GM19468 (cell line): ENCODE results near the gene OSTF1.

Experiments
- ATAC-seq: cut with Tn5 transposase; IDR thresholded peaks from one replicate; pipeline ENCODE4 v1.9.1; 2021; ENCODE audit warnings: mild to moderate bottlenecking, moderate library complexity, moderate number of reproducible peaks; ENCODE audit not compliant: unreplicated experiment; ENCODE audit errors: extremely low read depth

The OSTF1 gene

GRCh38 chr9:75111019-75111622, 22.8 kb downstream of the OSTF1 start:
- no peak for ATAC-seq

- ATAC-seq: no peak
These were observed 24.5 kb downstream of the OSTF1 start for GRCh38 chr9:75112789-75113188.

- no peak for ATAC-seq
These were observed 28.0 kb downstream of the OSTF1 start for GRCh38 chr9:75116306-75116705.

DNA sequence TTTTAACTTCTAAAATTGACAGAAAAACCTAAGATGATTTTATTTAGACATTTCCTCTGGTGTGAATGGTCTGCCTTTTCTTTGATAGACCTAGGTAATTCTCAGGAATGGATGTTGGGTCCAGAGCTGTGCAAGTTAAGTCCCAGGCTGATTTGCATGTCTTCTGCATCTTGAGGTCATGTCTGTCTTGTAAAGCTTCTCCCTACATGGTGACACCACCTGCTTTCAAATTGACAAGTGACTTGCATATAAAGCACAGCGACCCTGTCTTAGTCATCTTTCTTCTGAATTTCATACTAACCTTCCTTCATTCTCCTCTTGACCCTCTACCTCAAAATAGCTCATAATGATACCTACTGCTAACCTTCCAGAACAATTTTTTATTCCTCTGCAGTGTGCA, 29.2 kb downstream of the OSTF1 start:
- no peak for ATAC-seq

- no peak for ATAC-seq
These were observed 32.4 kb downstream of the OSTF1 start for GRCh38 chr9:75120686-75121085.

DNA sequence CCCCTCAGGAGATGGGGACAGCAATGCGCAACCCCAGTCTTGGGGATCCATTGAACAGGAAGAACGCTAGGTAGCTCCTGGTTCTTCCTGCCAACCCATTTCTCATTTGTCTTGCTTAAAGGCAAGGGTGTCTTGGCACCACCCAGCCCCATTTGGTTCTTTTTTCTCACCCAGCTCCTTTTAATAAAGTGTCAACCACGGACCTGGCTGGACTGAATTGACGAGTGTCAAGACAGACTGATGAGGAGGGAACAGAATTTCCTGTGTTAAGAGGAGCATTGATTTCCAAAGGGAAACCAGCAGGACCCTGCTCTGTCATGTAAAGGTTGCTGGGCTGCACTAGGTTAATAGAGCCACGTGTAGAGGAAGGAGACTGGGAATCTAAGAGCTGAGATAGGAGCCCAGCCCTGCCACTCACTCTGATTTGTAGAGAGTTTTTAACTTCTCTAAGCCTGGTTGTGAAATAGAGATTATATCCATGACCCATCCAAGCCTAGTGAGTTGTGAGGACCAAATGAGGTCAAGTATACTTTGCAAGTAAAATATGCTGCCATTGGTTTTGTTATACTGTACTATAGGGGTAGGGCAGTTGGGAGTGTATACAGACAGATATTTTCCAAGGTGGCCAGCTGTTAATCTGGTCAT, 33.7 kb downstream of the OSTF1 start:
- no peak for ATAC-seq

- ATAC-seq: no peak
These were observed 35.4 kb downstream of the OSTF1 start for GRCh38 chr9:75123696-75124095.

GRCh38 chr9:75128535-75128934, 40.2 kb downstream of the OSTF1 start:
- ATAC-seq: no peak

- ATAC-seq: no peak
These were observed 41.9 kb downstream of the OSTF1 start for GRCh38 chr9:75130172-75130571.

DNA sequence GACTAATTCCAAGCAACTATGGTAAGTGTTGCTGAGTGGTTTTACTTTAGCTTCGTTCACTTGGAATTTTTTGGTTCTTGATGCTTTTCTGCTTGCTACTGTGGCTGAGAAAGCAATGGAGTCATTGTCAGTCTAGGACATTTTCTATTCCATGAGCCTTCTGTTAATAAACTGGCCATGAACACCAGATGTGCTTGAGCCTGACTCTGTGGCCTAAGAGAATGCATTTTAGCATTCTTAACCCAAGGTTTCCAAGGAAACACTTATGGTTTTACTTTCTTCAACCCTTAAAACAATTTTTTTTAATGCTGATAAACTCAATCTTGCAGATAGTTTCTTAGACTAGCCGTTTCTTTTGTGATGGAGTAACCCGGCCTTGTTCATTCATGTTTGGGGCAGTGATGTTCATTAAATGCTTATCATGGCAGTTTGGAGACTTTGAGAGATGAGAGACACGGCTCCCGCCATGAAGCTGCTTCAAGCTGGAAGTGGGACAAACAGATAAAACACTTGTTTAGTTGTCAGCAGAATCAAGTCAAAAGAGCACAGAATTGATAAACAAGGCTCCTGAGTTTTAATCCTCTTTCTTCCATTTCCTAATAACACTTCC, 42.4 kb downstream of the OSTF1 start:
- ATAC-seq: no peak

GRCh38 chr9:75131700-75132099, 43.4 kb downstream of the OSTF1 start:
- no peak for ATAC-seq

DNA sequence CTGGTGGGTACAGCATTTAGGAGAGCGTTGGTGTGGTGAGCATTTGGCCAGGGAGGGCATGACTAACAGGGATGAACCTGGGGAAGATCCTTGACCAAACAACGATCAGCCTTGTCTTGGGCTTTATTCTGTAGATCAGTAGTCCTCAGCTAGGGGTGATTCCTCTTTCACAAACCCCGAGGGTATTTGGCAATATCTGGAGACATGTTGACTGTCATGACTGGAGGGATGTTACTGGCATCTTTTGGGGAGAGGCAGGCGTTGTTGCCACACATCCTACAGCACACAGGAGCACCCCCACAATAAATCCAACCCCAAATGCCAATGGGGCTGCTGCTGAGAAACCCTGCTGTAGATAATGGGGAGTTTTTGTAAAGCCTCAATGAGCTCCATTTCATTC, 43.9 kb downstream of the OSTF1 start:
- no peak for ATAC-seq

DNA sequence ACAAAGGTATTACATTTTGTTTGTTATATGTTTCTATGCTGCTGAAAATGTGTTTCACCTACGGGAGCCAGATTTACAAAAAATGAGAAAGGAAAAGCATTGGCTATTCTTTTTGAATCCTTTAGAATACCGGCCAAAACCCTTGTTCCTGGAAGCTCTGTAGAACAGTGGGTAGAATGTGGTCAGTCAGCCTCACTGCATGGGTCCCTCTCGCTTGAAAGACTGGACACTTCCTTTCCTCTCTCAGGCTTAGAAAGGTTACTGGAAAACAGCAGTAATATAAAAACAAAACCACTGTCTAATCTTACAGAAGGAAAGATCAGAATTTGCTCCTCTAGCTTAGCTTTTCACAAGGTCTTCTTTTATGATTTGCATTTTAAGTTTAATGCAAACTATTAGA, 45.1 kb downstream of the OSTF1 start:
- ATAC-seq: no peak

DNA sequence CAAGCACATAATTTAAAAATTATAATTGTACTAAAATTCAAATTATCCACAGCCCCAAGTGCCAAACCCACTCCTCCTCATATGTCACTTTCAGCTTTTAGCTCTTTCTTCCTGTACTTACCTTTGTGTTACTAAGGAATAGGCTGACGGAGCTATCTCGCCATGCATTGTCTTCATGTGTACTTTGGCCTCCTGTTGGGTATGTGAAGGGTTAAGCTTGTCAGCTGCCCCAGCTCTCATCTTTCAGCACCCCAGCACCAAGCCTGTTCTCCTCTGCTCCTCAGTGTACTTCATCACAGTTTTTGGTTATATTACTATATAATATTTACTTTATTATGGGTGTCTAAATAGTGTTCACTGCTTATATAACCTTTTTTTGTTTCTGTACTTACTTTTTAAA, 46.2 kb downstream of the OSTF1 start:
- no peak for ATAC-seq

DNA sequence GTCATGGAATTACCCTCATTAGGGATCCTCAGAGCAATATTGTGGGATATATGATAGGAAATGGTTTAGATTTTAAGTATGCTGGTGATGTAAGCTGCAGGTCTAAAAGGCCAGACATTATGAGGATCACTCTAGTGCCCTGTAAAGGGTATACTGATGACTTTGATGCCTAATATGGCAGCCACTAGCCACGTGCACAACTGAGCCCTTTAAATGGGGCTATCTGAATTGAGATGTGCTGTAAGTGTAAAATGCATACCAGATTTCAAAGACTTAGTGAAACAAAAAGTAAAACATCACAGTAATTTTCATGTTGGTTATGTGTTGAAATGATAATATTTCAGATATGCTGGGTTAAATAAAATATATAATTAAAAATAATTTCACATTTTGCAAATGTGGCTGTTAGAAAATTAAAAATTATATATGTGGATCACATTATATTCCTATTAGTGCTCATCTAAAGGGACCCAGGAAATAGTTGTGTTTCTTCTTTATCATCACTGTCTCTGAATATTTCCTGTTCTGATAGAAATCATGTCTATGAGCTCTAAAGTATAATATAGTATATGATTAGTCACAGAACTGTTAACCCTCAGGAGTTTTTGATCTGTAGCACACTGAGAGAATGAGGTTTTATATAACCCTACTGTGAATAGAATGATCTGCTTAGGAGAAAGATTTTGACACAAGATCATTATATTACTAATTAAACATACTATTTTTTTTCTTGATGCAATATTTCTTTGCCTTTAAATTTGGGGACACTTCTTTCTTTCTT, 50.1 kb downstream of the OSTF1 start:
- ATAC-seq: no peak

- no peak for ATAC-seq
These were observed 50.9 kb downstream of the OSTF1 start for GRCh38 chr9:75139201-75139600.

DNA sequence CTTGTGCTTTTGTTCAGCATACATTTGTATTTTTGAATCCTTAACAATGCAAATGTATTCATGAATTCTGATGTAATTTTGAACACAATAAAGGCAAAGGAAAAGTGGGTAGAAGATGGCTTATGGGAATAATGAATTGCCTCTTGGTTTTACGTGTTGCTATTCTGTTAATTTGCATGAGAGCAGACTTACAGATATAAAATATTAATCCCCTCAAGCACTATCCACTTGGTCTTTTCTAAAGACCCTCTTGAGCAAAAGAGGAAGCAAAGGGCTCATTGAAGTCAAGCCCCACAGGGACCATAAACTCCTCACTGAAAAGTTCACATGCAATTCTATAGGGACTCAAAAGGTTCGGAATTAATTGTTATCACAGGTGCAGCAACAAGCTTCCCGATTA, 51.9 kb downstream of the OSTF1 start:
- ATAC-seq: no peak

GRCh38 chr9:75142202-75142601, 53.9 kb downstream of the OSTF1 start:
- ATAC-seq: no peak

DNA sequence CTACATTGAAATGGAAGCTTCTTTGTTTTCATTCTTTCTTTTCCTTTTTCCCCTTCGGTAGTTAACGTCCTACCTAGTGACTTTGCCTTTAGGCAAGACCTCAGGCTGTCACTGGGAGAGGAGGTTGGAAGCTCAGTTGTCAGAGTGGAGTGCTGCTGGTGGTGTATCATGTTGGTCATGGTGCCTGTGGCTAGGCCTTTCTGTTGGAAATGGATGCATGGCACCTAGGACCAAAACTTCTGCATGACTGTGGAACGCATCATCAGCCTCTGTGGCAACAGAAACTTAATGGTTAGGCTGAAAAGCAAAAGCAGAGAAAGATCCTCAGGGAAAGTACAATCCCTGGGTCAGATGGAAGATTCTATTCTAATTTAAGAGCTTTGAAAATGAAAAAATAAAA, 57.9 kb downstream of the OSTF1 start:
- no peak for ATAC-seq

GRCh38 chr9:75147638-75148037, 59.3 kb downstream of the OSTF1 start:
- ATAC-seq: peak; percentile 34

DNA sequence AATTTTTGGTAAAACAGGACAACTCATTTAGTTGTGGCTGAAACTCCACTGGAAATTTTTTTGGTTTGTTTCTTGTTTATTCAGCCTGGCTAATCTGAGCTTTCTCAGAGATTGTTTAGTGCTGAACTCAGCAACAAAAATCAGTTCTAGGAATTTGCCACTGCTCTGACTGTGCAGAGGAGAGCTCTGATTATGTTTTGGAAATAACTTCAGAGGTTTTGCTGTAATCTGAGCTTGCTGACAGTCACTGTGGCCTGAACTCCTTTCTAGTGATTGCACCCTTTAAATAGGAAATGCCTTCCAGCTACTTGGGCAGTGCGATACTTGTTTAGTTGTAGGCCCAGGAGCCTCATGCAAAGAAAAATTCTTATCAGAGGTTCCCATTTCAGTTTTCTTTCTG, 60.2 kb downstream of the OSTF1 start:
- ATAC-seq: no peak
